Brain microvascular endothelial cell (primary cell): ENCODE measurements around the gene POMP.
A peak's percentile ranks its signal among the peaks of the same experiment; 100 is the strongest.

Experiments used
- DNase-seq: peaks from one replicate; pipeline ENCODE4 v3.0.0-alpha.2; 2020
- H3K27ac ChIP-seq: fragments of 250-450 bp; sonication (Bioruptor Pico); 2 replicates; pipeline ENCODE4 v1.5.1; 2020; ENCODE audit warnings: mild to moderate bottlenecking, moderate library complexity
- H3K27me3 ChIP-seq: fragments of 250-450 bp; sonication (Bioruptor Pico); replicated peaks from 2 replicates; pipeline ENCODE4 v1.5.1; 2020; ENCODE audit warnings: mild to moderate bottlenecking
- H3K36me3 ChIP-seq: fragments of 250-450 bp; sonication (Bioruptor Pico); replicated peaks from 2 replicates; pipeline ENCODE4 v1.5.1; 2020; ENCODE audit warnings: mild to moderate bottlenecking
- H3K4me3 ChIP-seq: 2 replicates; pipeline ENCODE4 v1.5.1; 2011; ENCODE audit warnings: low read depth, mild to moderate bottlenecking, control low read depth, low read length, moderate library complexity
- in situ Hi-C: cut with HindIII; loops from 2 replicates; pipeline ENCODE4 v1.10.0; 2017; ENCODE audit warnings: low sequenced_read_pairs, low pct_ligation_motif_present
- TF ChIP-seq, protein P1 (sequence below): IDR thresholded peaks from 2 replicates; pipeline ENCODE4 v1.5.1; 2011; ENCODE audit warnings: low read depth, mild to moderate bottlenecking, moderate library complexity, low read length, control low read depth, inconsistent platforms; ENCODE audit errors: missing control alignments

The POMP gene, protein sequence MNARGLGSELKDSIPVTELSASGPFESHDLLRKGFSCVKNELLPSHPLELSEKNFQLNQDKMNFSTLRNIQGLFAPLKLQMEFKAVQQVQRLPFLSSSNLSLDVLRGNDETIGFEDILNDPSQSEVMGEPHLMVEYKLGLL

DNA sequence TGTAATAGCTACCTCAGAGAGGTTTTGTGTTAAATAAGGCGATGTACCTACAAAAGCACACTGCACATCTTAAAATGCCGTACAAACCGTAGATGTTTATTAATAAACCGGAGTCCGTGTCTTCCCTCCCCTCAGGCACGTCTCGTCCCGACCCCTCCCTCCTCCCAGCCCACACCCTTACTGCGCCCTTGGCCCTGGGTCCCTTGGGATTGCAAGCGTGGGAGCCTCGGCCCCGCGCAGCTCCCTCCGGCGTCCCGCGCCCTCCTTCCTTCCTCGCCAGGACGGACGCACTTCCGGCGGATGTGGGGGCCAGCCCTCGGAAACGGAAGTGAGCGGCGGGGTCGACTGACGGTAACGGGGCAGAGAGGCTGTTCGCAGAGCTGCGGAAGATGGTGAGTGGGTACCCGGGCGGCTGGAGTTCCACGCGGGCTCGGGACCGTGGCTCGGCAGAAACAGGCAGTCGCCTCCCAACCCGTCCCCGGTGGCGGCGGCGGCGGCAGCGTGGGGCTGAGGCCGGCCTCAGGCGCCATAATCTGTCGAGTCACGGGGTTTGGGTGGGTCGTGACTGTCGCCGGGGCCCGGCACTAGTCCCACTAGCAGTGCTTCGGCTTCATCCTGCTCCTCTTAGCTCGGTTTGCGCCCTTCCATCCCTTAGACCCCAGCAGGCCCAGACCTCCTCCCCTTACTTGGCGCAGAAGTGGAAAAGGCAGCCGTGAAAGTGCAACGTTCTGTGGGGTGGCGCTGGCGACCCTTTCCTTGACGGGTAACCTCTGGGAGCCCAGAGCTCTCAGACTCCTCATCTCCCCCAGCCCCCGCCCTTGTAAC, at the start of gene POMP:
Gene POMP, plus strand, starts transcription at position 335 of the 825 bp plus-strand sequence. Its CDS starts 55 bp downstream, at position 390.
- Histone ChIP-seq H3K4me3 (peak within 1 kb of the TSS; percentile 99), H3K36me3 (peaks cover 30% of the 10 kb centered on the region), H3K27ac (peak within 1 kb of the TSS; percentile 100), H3K27me3 (no peaks in the 10 kb centered on the region)
- TF ChIP-seq, protein P1, sequence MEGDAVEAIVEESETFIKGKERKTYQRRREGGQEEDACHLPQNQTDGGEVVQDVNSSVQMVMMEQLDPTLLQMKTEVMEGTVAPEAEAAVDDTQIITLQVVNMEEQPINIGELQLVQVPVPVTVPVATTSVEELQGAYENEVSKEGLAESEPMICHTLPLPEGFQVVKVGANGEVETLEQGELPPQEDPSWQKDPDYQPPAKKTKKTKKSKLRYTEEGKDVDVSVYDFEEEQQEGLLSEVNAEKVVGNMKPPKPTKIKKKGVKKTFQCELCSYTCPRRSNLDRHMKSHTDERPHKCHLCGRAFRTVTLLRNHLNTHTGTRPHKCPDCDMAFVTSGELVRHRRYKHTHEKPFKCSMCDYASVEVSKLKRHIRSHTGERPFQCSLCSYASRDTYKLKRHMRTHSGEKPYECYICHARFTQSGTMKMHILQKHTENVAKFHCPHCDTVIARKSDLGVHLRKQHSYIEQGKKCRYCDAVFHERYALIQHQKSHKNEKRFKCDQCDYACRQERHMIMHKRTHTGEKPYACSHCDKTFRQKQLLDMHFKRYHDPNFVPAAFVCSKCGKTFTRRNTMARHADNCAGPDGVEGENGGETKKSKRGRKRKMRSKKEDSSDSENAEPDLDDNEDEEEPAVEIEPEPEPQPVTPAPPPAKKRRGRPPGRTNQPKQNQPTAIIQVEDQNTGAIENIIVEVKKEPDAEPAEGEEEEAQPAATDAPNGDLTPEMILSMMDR: peak; percentile 12
- peak; percentile 92 for DNase-seq
- in situ Hi-C loops: no loop called here

DNA sequence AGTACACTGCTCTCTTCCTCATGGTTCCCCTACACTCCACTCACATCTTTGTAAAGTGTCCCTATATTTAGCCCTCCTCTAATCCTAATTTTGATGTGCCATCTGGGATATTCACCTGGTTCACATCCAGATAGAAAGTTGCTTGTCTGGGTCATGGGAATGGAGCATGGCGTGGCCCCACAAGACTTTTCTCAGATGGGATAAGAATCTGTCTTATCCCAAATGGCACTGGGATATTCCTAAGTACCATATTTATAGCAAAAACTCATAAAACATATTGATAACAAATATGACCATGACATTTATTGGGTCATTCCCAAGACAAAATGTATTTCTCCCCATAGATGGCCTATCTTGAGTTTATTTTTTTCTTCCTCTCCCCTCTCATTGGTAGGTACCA, 49.5 kb upstream of the POMP start:
- DNase-seq: no peak
- in situ Hi-C loops: no loop called here
- TF ChIP-seq, protein P1: no peak
- Histone ChIP-seq H3K27me3 (no peaks in the 10 kb centered on the region), H3K4me3 (no peak overlapping the region), H3K27ac (no peak overlapping the region), H3K36me3 (no peaks in the 10 kb centered on the region)

DNA sequence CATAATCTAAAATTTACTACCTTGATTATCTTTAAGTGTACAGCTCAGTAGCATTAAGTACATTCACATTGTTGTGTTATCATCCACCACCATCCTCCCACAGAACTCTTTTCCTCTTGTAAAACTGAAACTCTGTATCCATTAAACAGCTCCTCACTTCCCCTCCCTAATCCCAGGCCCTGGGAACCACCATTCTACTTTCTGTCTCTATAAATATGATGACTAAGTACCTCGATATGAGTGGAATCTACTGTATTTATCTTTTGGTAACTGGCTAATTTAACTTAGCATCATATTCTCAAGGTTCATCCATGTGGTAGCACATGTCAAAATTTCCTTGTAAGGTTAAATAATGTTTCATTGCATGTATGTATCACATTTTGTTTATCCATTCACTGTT, 49.0 kb upstream of the POMP start:
- H3K36me3 ChIP-seq: no peaks in the 10 kb centered on the region
- DNase-seq: peak; percentile 57
- in situ Hi-C loops: no loop called here
- TF ChIP-seq, protein P1: no peak
- H3K4me3 ChIP-seq: no peak overlapping the region
- H3K27me3 ChIP-seq: no peaks in the 10 kb centered on the region
- H3K27ac ChIP-seq: no peak overlapping the region

DNA sequence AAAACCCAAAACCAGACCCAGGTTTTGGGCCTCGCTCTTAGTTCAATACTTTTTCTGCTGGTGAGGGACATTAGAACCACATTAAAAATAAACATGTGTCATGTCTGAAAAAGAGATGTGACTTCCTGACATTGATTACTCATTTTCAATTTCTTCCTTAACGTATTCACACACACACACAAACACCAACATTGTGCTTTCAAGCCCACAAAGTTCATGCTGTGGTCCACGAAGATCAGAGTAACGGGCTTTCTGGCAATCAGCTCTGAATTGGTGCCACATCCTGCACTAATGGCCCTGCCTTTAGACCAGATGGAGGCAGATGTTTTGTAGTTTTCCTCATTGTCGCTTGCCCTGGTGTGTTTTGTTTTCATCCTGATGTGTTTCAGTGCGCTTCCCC, 47.9 kb upstream of the POMP start:
- no peak for DNase-seq
- H3K4me3 ChIP-seq: no peak overlapping the region
- TF ChIP-seq, protein P1: no peak
- H3K27ac ChIP-seq: no peak overlapping the region
- no peaks in the 10 kb centered on the region for H3K36me3 ChIP-seq
- H3K27me3 ChIP-seq: no peaks in the 10 kb centered on the region
- in situ Hi-C loops: no loop called here

DNA sequence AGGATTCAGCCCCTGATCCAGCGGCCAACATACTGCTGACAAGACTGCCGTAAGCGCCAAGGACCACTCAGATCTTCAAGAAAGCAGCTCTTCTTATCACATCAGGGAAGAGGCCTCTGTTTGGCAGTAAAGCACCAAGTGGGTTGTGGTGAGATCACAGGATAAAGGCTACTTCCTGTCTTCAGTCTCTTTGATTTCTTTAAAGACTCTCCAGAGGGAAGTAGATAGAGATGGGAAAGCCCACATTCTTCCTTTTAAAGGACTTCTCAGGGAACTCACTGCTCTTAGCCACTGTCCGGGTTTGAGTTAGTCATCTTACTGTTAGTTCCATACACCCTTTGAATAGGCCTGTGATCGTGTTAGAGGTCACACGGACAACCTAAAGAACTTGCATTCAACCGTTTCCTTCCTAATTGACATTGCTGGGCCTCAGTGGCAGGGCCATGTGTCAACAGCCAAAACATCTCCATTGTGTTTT, 47.2 kb upstream of the POMP start:
- DNase-seq: peak; percentile 21
- in situ Hi-C loops: no loop called here

More for the DNA sequence above, 47.2 kb upstream of the POMP start:
- Histone ChIP-seq H3K27me3 (no peaks in the 10 kb centered on the region), H3K27ac (no peak overlapping the region), H3K36me3 (no peaks in the 10 kb centered on the region), H3K4me3 (no peak overlapping the region)
- TF ChIP-seq, protein P1: no peak
